ENCODE measurements around the gene IGF1R.

The IGF1R gene

GRCh38 chr15:99006146-99006545 lies 357.8 kb downstream of the IGF1R start:
- H3K4me3 ChIP-seq (replicated peaks in 1 of 2; ENCODE audit: low read depth in 2 of 2, low read length in 2 of 2), result no peak overlapping the region
- no peak for TF ChIP-seq CTCF (IDR thresholded peaks at IDR 0.05; ENCODE audit: low read depth, low read length)
- DNase-seq (ENCODE audit: low read depth in 2 of 2), result no peak

GRCh38 chr15:99006904-99007495 lies 358.7 kb downstream of the IGF1R start:
- H3K4me3 ChIP-seq (replicated peaks in 1 of 2; ENCODE audit: low read depth in 2 of 2, low read length in 2 of 2), result no peak overlapping the region
- DNase-seq (ENCODE audit: low read depth in 2 of 2), result no peak
- TF ChIP-seq CTCF (IDR thresholded peaks at IDR 0.05; ENCODE audit: low read depth, low read length), result no peak

- no peak for TF ChIP-seq CTCF (IDR thresholded peaks at IDR 0.05; ENCODE audit: low read depth, low read length)
- peak in 1 of 2 donors; percentile 8 for DNase-seq (ENCODE audit: low read depth in 2 of 2)
- no peak overlapping the region for H3K4me3 ChIP-seq (replicated peaks in 1 of 2; ENCODE audit: low read depth in 2 of 2, low read length in 2 of 2)
These were observed 361.5 kb downstream of the IGF1R start for GRCh38 chr15:99009741-99010330.

- no peak overlapping the region for H3K4me3 ChIP-seq (replicated peaks in 1 of 2; ENCODE audit: low read depth in 2 of 2, low read length in 2 of 2)
- TF ChIP-seq CTCF (IDR thresholded peaks at IDR 0.05; ENCODE audit: low read depth, low read length), result no peak
- DNase-seq (ENCODE audit: low read depth in 2 of 2), result no peak
These were observed 362.4 kb downstream of the IGF1R start for GRCh38 chr15:99010768-99011167.
